Femur (tissue), 1 donor: ENCODE data around the gene ARID3A.

Experiments
- DNase-seq: peaks from one replicate; pipeline ENCODE4 v3.0.0-alpha.2; 2017

The ARID3A gene

GRCh38 chr19:931860-932647, 6.2 kb downstream of the ARID3A start:
- no peak for DNase-seq

GRCh38 chr19:932648-933552, 7.1 kb downstream of the ARID3A start:
- DNase-seq = peak; percentile 86

- no peak for DNase-seq
Measured at GRCh38 chr19:933553-933882, 7.7 kb downstream of the ARID3A start.

GRCh38 chr19:934197-934840, 8.5 kb downstream of the ARID3A start:
- no peak for DNase-seq

- peak; percentile 93 for DNase-seq
Measured at GRCh38 chr19:934865-935479, 9.1 kb downstream of the ARID3A start.

GRCh38 chr19:936175-936546, 10.3 kb downstream of the ARID3A start:
- DNase-seq = no peak

GRCh38 chr19:937259-937694, 11.4 kb downstream of the ARID3A start:
- DNase-seq = no peak

- DNase-seq = no peak
Measured at GRCh38 chr19:938233-938923, 12.5 kb downstream of the ARID3A start.

- DNase-seq = no peak
Measured at GRCh38 chr19:939439-939838, 13.6 kb downstream of the ARID3A start.

- no peak for DNase-seq
Measured at GRCh38 chr19:939922-940321, 14.1 kb downstream of the ARID3A start.

GRCh38 chr19:940591-941291, 14.9 kb downstream of the ARID3A start:
- DNase-seq = no peak

GRCh38 chr19:941292-942132, 15.7 kb downstream of the ARID3A start:
- DNase-seq = no peak

- DNase-seq = no peak
Measured at GRCh38 chr19:942133-942645, 16.4 kb downstream of the ARID3A start.

GRCh38 chr19:943551-944170, 17.8 kb downstream of the ARID3A start:
- no peak for DNase-seq

GRCh38 chr19:944171-944567, 18.3 kb downstream of the ARID3A start:
- DNase-seq = peak; percentile 59

GRCh38 chr19:944663-945241, 18.9 kb downstream of the ARID3A start:
- no peak for DNase-seq

- no peak for DNase-seq
Measured at GRCh38 chr19:945401-946252, 19.8 kb downstream of the ARID3A start.

GRCh38 chr19:947090-947706, 21.4 kb downstream of the ARID3A start:
- no peak for DNase-seq
